Endothelial cell of umbilical vein (primary cell): ENCODE measurements around the gene CLIP2.

Source experiments
- CTCF ChIP-seq, 2 donors: IDR thresholded peaks; 1 replicate in 1 of 2; 2 replicates in 1 of 2; pipeline ENCODE4 v1.5.1; 2011; ENCODE audit warnings: low read length in 2 of 2, mild to moderate bottlenecking in 2 of 2, moderate library complexity in 2 of 2, control low read depth in 1 of 2, inconsistent platforms in 1 of 2, low read depth in 1 of 2; ENCODE audit not compliant: insufficient read depth in 1 of 2; ENCODE audit errors: extremely low read depth in 1 of 2
- POLR2AphosphoS5 ChIP-seq: IDR thresholded peaks from 2 replicates; pipeline ENCODE4 v1.6.1; 2012; ENCODE audit warnings: low read depth, mild to moderate bottlenecking, control low read depth, low read length, moderate library complexity; ENCODE audit not compliant: insufficient read depth

- no peak for TF ChIP-seq CTCF (IDR thresholded peaks at IDR 0.05; ENCODE audit: extremely low read depth in 1 of 2, insufficient read depth in 1 of 2, low read depth in 1 of 2, low read length in 2 of 2)
- no peak for TF ChIP-seq POLR2AphosphoS5
Measured at GRCh38 chr7:74345970-74346369, 56.8 kb downstream of the CLIP2 start.
